Measurements from ENCODE around the gene NUP93. TPM values are rescaled to one million over a fixed set of nuclear protein-coding genes. Genes with fewer than 3 reads are reported as not detected.

Gene NUP93
- total and polyA plus RNA-seq, 2 of the 8 experiments (the other 6 are each of a cell fraction or from before 2014, with no cell fraction given), result 147 to 201 TPM

GRCh38 chr16:56747486-56748045, 17.6 kb downstream of the NUP93 start:
- peaks cover 4 to 14% (median 10%) of the 10 kb centered on the region in 4 experiments; a peak in 4 of 8 replicates for H3K36me3 ChIP-seq (ENCODE audit: control insufficient read depth in 2 of 4, insufficient read depth in 4 of 4, low read length in 3 of 4)
- ChIA-PET CTCF (ENCODE audit: partially characterized antibody) (no interaction called here), POLR2A (ENCODE audit: partially characterized antibody) (interaction anchor here (1.1 to 1.6 kb wide), 2 partner anchors 18 to 23 kb away, joined by 3 read pairs; partner anchors contain the start of gene NUP93)
- H3K79me1 ChIP-seq (ENCODE audit: low read depth, low read length), result peaks cover 32% of the 10 kb centered on the region
- H3K4ac ChIP-seq (replicated peaks; ENCODE audit: insufficient read length, low read depth, low read length), result no peak overlapping the region
- no peak overlapping the region for H3K27ac ChIP-seq (ENCODE audit: low read depth, low read length)
- no peak overlapping the region; the same call in 1 of the 2 replicates for H2BK12ac ChIP-seq (ENCODE audit: low read depth, low read length)
- no peak overlapping the region for H3K4me2 ChIP-seq (ENCODE audit: insufficient read depth in 1 of 2, low read depth in 2 of 2, low read length in 2 of 2)
- no peak overlapping the region for H2AFZ ChIP-seq (ENCODE audit: low read length)
- no peaks in the 10 kb centered on the region for H3K23me2 ChIP-seq (ENCODE audit: low read depth, low read length)
- H3K79me2 ChIP-seq (ENCODE audit: control insufficient read depth in 1 of 2, insufficient read depth in 2 of 2, low read length in 2 of 2), result peaks cover 5 to 96% of the 10 kb centered on the region in 2 experiments; a peak in 3 of 4 replicates
- H2BK20ac ChIP-seq (ENCODE audit: low read length), result no peak overlapping the region
- no peak for FAIRE-seq
- no peak overlapping the region for H3K56ac ChIP-seq (replicated peaks; ENCODE audit: insufficient read length, low read depth, low read length)
- 65% methylated on average over 1 of the region's 1 CpG; no CpG with 5 or more reads in 1 of the 2 experiments for WGBS, 2 experiments (ENCODE audit: extremely low coverage in 1 of 2, insufficient coverage in 1 of 2, insufficient read length in 1 of 2, insufficient replicate concordance in 2 of 2, low coverage in 1 of 2, low lambda C conversion rate in 2 of 2, missing lambda C conversion rate in 1 of 2)
- 0 out of 2 replicates have a peak overlapping the region, but pooled peaks have one; percentile 66 for H2BK5ac ChIP-seq (ENCODE audit: low read depth, low read length)
- DNase-seq (ENCODE audit: low read depth in 1 of 2, low spot score in 2 of 2), result no peak
- H3K23ac ChIP-seq (ENCODE audit: insufficient read length), result peak overlapping the region; percentile 10
- H3K27me3 ChIP-seq (replicated peaks in 1 of 4; ENCODE audit: control insufficient read depth in 3 of 4, extremely low read depth in 1 of 4, insufficient read depth in 3 of 4, low read length in 3 of 4), result no peaks in the 10 kb centered on the region
- H2BK15ac ChIP-seq (ENCODE audit: low read length), result no peak overlapping the region
- H2AK5ac ChIP-seq (ENCODE audit: low read depth, low read length), result peak overlapping the region; percentile 79; the same call in 1 of the 2 replicates
- TF ChIP-seq TEAD4 (IDR thresholded peaks at IDR 0.05; ENCODE audit: low read depth, low read length) (peak; percentile 56; the same call in 1 of the 2 replicates), MAFK (IDR thresholded peaks at IDR 0.05; ENCODE audit: low read depth, low read length) (no peak)
- H4K5ac ChIP-seq (ENCODE audit: insufficient read length, low read depth, low read length), result no peak overlapping the region
- peaks cover 0 to 5% (median 4%) of the 10 kb centered on the region in 4 experiments; a peak in 3 of 7 replicates for H3K4me1 ChIP-seq (replicated peaks in 1 of 4; ENCODE audit: control insufficient read depth in 3 of 4, insufficient read depth in 4 of 4, low read length in 3 of 4)
- H4K91ac ChIP-seq (replicated peaks; ENCODE audit: insufficient read length, low read length), result no peak overlapping the region
- no peak overlapping the region for H2BK120ac ChIP-seq (replicated peaks; ENCODE audit: low read depth, low read length)
- no peak overlapping the region for H3K9ac ChIP-seq (replicated peaks in 1 of 4; ENCODE audit: extremely low read depth in 1 of 4, low read depth in 3 of 4, low read length in 3 of 4)
- no peak overlapping the region for H3K18ac ChIP-seq (ENCODE audit: extremely low read depth, low read length)
- H3K14ac ChIP-seq (ENCODE audit: insufficient read length), result no peak overlapping the region
- H4K8ac ChIP-seq (ENCODE audit: extremely low read depth, insufficient read depth, low read length), result no peak overlapping the region
- peaks cover 21 to 28% of the 10 kb centered on the region in 2 experiments for H4K20me1 ChIP-seq (replicated peaks in 1 of 2; ENCODE audit: control insufficient read depth in 1 of 2, insufficient read depth in 2 of 2, low read length in 2 of 2)
- H3K9me3 ChIP-seq (ENCODE audit: insufficient read depth in 2 of 2, low read depth in 1 of 2, low read length in 1 of 2), result no peaks in the 10 kb centered on the region
- H3K4me3 ChIP-seq (ENCODE audit: extremely low read depth in 1 of 4, insufficient read depth in 2 of 4, low read depth in 3 of 4, low read length in 4 of 4), result no peak overlapping the region

Data from H1 (cell line).